A673 (cell line): ENCODE measurements around the gene MORN1. TPM values are rescaled to one million over a fixed set of nuclear protein-coding genes. Genes with fewer than 3 reads are reported as not detected.

ENCODE experiments used
- BruUV-seq: library from RNA; stranded (reverse); fragments of 400-500 nt; replicated peaks from 2 replicates; lab custom pipeline; 2021; lab: Mats Ljungman, UMichigan
- CTCF ChIA-PET: fragments of 300-600 bp; sonication (Branson Sonifier 250); formaldehyde crosslinking; loops from one replicate; lab custom pipeline; 2022; ENCODE audit warnings: antibody characterized with exemption; lab: Charles Lee
- POLR2A ChIA-PET: fragments of 300-600 bp; sonication (Branson Sonifier 250); formaldehyde crosslinking; loops from one replicate; lab custom pipeline; 2022; ENCODE audit warnings: antibody characterized with exemption; ENCODE audit not compliant: low non-redundant PET; lab: Charles Lee
- DNase-seq: peaks from one replicate; pipeline ENCODE4 v3.0.0-alpha.2; 2015; ENCODE audit warnings: low spot score
- H3K27ac ChIP-seq: fragments of 200-600 bp; sonication (generic); 2 replicates; pipeline ENCODE4 v1.5.1; 2016; ENCODE audit warnings: mixed run types, low read depth, mild to moderate bottlenecking, mixed read lengths, antibody characterized with exemption, low read length; ENCODE audit not compliant: poor library complexity, severe bottlenecking
- H3K27me3 ChIP-seq: fragments of 200-600 bp; sonication (generic); replicated peaks from 2 replicates; pipeline ENCODE4 v1.6.1; 2017; ENCODE audit warnings: mixed run types, low read depth, mild to moderate bottlenecking, mixed read lengths, antibody characterized with exemption, low read length; ENCODE audit not compliant: insufficient read depth, poor library complexity
- H3K36me3 ChIP-seq: fragments of 200-600 bp; sonication (generic); 2 replicates; pipeline ENCODE4 v1.6.1; 2016; ENCODE audit warnings: mixed run types, mild to moderate bottlenecking, mixed read lengths, antibody characterized with exemption, low read length; ENCODE audit not compliant: insufficient read depth, poor library complexity, severe bottlenecking
- H3K4me1 ChIP-seq: fragments of 200-600 bp; sonication (generic); 2 replicates; pipeline ENCODE4 v1.6.1; 2017; ENCODE audit warnings: mixed run types, mild to moderate bottlenecking, mixed read lengths, antibody characterized with exemption, low read length; ENCODE audit not compliant: insufficient read depth, poor library complexity, severe bottlenecking
- H3K4me3 ChIP-seq: fragments of 200-600 bp; sonication (generic); 2 replicates; pipeline ENCODE4 v1.5.1; 2016; ENCODE audit warnings: low read depth, mixed run types, mild to moderate bottlenecking, mixed read lengths, low read length; ENCODE audit not compliant: poor library complexity, severe bottlenecking
- H3K9me3 ChIP-seq: fragments of 200-600 bp; sonication (generic); 2 replicates; pipeline ENCODE4 v1.6.1; 2016; ENCODE audit warnings: mixed run types, low read depth, mild to moderate bottlenecking, mixed read lengths, antibody characterized with exemption, low read length; ENCODE audit not compliant: poor library complexity, severe bottlenecking
- EZH2 ChIP-seq: fragments of 200-600 bp; sonication (generic); IDR thresholded peaks from 2 replicates; pipeline ENCODE4 v1.6.1; 2017; ENCODE audit warnings: borderline replicate concordance, low read depth, mild to moderate bottlenecking, mixed read lengths, antibody characterized with exemption, low read length; ENCODE audit not compliant: poor library complexity, severe bottlenecking
- intact Hi-C: fragments of 100-400 bp; cut with micrococcal nuclease; formaldehyde crosslinking; loops from one replicate; pipeline ENCODE4 v1.10.0; 2022; ENCODE audit not compliant: unreplicated experiment
- total RNA-seq: library from RNA; stranded (reverse); gene quantifications from 2 replicates; pipeline ENCODE4 v1.2.3, GENCODE V29; 2021
- TF ChIP-seq, protein P1 (sequence below): fragments of 300-800, 200-600 bp; sonication (generic); conservative IDR thresholded peaks from 2 replicates; pipeline ENCODE4 v1.5.1; 2017; ENCODE audit warnings: low read depth, mild to moderate bottlenecking, antibody characterized with exemption, low read length, moderate library complexity, mixed read lengths

Gene MORN1
- total RNA-seq, 1 experiment from 2014 or later, result 24.7 TPM

DNA sequence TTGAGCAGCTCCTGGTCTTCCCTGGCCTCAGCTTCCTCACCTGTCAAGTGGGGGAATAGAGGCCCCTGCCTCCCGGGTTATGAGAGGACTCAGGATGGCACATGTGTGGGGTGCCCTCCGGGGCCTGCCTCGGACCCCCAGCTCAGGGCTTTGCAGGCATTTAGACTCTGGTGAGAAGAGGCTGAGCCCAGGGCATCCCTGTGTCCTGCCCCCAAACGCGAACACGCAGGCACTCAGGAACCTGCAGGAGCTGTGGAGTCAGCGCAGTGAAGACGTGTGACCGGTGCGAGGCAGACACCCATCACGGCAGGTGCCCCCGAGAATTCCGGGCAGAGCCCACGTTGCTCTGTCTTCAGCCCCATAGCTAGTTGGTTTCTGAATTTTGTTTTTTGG lies 26.5 kb upstream of the MORN1 start:
- BruUV-seq, result no TSS peak
- ChIA-PET POLR2A (no interaction called here), CTCF (no interaction called here)
- no peaks in the 10 kb centered on the region for H3K9me3 ChIP-seq
- intact Hi-C loops, result no loop called here
- peaks cover 67% of the 10 kb centered on the region for H3K27me3 ChIP-seq
- peaks cover 15% of the 10 kb centered on the region for H3K4me1 ChIP-seq
- H3K4me3 ChIP-seq, result no peak overlapping the region
- H3K27ac ChIP-seq, result no peak overlapping the region
- H3K36me3 ChIP-seq, result no peaks in the 10 kb centered on the region
- no peak for TF ChIP-seq EZH2
- TF ChIP-seq, protein P1, sequence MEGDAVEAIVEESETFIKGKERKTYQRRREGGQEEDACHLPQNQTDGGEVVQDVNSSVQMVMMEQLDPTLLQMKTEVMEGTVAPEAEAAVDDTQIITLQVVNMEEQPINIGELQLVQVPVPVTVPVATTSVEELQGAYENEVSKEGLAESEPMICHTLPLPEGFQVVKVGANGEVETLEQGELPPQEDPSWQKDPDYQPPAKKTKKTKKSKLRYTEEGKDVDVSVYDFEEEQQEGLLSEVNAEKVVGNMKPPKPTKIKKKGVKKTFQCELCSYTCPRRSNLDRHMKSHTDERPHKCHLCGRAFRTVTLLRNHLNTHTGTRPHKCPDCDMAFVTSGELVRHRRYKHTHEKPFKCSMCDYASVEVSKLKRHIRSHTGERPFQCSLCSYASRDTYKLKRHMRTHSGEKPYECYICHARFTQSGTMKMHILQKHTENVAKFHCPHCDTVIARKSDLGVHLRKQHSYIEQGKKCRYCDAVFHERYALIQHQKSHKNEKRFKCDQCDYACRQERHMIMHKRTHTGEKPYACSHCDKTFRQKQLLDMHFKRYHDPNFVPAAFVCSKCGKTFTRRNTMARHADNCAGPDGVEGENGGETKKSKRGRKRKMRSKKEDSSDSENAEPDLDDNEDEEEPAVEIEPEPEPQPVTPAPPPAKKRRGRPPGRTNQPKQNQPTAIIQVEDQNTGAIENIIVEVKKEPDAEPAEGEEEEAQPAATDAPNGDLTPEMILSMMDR, result no peak
- DNase-seq, result no peak

- H3K4me1 ChIP-seq, result peaks cover 16% of the 10 kb centered on the region
- no peak for DNase-seq
- TF ChIP-seq, protein P1, result no peak
- no peak for TF ChIP-seq EZH2
- POLR2A ChIA-PET, result no interaction called here
- CTCF ChIA-PET, result interaction anchor here (0.6 kb wide), 1 partner anchor 989 kb away, joined by 3 read pairs; no protein-coding TSS in a partner anchor
- BruUV-seq, result no TSS peak
- no peak overlapping the region for H3K27ac ChIP-seq
- no peak overlapping the region for H3K4me3 ChIP-seq
- H3K36me3 ChIP-seq, result no peaks in the 10 kb centered on the region
- peaks cover 61% of the 10 kb centered on the region for H3K27me3 ChIP-seq
- no peaks in the 10 kb centered on the region for H3K9me3 ChIP-seq
- intact Hi-C loops, result no loop called here
These were observed 25.9 kb upstream of the MORN1 start for GRCh38 chr1:2417083-2417832.

DNA sequence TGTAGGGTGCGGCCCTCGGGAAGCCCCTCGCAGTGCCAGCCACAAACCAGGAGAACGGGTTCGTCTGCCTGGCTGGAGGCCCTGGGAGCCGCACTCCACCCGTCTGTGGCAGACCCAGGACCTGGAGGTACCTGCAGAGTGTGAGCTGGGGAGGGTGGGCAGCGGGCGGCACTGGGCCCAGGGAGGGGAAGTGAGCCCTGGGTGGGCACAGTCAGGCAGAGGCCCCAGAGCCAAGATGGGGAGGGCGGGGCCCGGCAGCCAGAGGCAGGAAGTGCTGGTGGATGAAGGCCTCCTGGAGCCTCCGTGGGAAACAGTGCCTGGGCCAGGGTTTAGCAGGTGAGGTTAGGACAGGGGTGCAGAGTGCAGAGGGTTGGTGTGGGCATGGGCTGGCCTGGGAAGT lies 25.0 kb upstream of the MORN1 start:
- Histone ChIP-seq H3K9me3 (no peaks in the 10 kb centered on the region), H3K4me3 (no peak overlapping the region), H3K27ac (no peak overlapping the region), H3K4me1 (peaks cover 16% of the 10 kb centered on the region), H3K36me3 (no peaks in the 10 kb centered on the region), H3K27me3 (peaks cover 58% of the 10 kb centered on the region)
- ChIA-PET POLR2A (no interaction called here), CTCF (no interaction called here)
- intact Hi-C loops, result no loop called here
- no peak for TF ChIP-seq EZH2
- TF ChIP-seq, protein P1, result no peak
- no peak for DNase-seq
- BruUV-seq, result no TSS peak
